PC-3 (cell line): ENCODE results near the gene CIBAR2.

Experiments used
- EZH2 ChIP-seq: fragments of 300-600 bp; sonication (generic); IDR thresholded peaks from one replicate; pipeline ENCODE4 v1.6.1; 2017; ENCODE audit warnings: antibody characterized with exemption, mild to moderate bottlenecking, low read length; ENCODE audit not compliant: unreplicated experiment
- TF ChIP-seq, protein P1 (sequence below): fragments of 300-600 bp; sonication (generic); conservative IDR thresholded peaks from 2 replicates; pipeline ENCODE4 v1.5.1; 2017; ENCODE audit warnings: antibody characterized with exemption, low read depth, mild to moderate bottlenecking, low read length

GRCh38 chr16:85110105-85110504, 2.2 kb downstream of the CIBAR2 start:
- TF ChIP-seq, protein P1, sequence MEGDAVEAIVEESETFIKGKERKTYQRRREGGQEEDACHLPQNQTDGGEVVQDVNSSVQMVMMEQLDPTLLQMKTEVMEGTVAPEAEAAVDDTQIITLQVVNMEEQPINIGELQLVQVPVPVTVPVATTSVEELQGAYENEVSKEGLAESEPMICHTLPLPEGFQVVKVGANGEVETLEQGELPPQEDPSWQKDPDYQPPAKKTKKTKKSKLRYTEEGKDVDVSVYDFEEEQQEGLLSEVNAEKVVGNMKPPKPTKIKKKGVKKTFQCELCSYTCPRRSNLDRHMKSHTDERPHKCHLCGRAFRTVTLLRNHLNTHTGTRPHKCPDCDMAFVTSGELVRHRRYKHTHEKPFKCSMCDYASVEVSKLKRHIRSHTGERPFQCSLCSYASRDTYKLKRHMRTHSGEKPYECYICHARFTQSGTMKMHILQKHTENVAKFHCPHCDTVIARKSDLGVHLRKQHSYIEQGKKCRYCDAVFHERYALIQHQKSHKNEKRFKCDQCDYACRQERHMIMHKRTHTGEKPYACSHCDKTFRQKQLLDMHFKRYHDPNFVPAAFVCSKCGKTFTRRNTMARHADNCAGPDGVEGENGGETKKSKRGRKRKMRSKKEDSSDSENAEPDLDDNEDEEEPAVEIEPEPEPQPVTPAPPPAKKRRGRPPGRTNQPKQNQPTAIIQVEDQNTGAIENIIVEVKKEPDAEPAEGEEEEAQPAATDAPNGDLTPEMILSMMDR = no peak
- TF ChIP-seq EZH2 = no peak
